NCI-H2227 (cell line): Measurements from ENCODE around the gene CMSS1.
A peak's percentile ranks its signal among the peaks of the same experiment; 100 is the strongest.

Experiments used
- DNase-seq: peaks from one replicate; lab custom pipeline; 2025; ENCODE audit not compliant: unreplicated experiment; lab: John Stamatoyannopoulos, UW

Gene CMSS1

GRCh38 chr3:100160521-100160920 lies 342.9 kb downstream of the CMSS1 start:
- DNase-seq = no peak

- DNase-seq = no peak
Measured at GRCh38 chr3:100163787-100164186, 346.1 kb downstream of the CMSS1 start.

- DNase-seq = no peak
Measured at GRCh38 chr3:100164743-100165142, 347.1 kb downstream of the CMSS1 start.

GRCh38 chr3:100165926-100166550 lies 348.4 kb downstream of the CMSS1 start:
- DNase-seq = no peak

GRCh38 chr3:100169201-100169920 lies 351.7 kb downstream of the CMSS1 start:
- peak; percentile 8 for DNase-seq

GRCh38 chr3:100170486-100170885 lies 352.8 kb downstream of the CMSS1 start:
- DNase-seq = no peak

- no peak for DNase-seq
Measured at GRCh38 chr3:100171211-100171914, 353.7 kb downstream of the CMSS1 start.

GRCh38 chr3:100173961-100174360 lies 356.3 kb downstream of the CMSS1 start:
- DNase-seq = no peak

GRCh38 chr3:100175637-100176280 lies 358.1 kb downstream of the CMSS1 start:
- no peak for DNase-seq

GRCh38 chr3:100179692-100180349 lies 362.2 kb downstream of the CMSS1 start:
- DNase-seq = no peak

- DNase-seq = no peak
Measured at GRCh38 chr3:100183608-100184125, 366.0 kb downstream of the CMSS1 start.

GRCh38 chr3:100184948-100185570 lies 367.4 kb downstream of the CMSS1 start:
- no peak for DNase-seq

GRCh38 chr3:100185847-100186246 lies 368.2 kb downstream of the CMSS1 start:
- no peak for DNase-seq

GRCh38 chr3:100189444-100189964 lies 371.8 kb downstream of the CMSS1 start:
- no peak for DNase-seq

GRCh38 chr3:100195375-100195774 lies 377.7 kb downstream of the CMSS1 start:
- DNase-seq = no peak

GRCh38 chr3:100197876-100198275 lies 380.2 kb downstream of the CMSS1 start:
- no peak for DNase-seq

- DNase-seq = no peak
Measured at GRCh38 chr3:100198579-100199269, 381.1 kb downstream of the CMSS1 start.

- peak; percentile 17 for DNase-seq
Measured at GRCh38 chr3:100205171-100205570, 387.5 kb downstream of the CMSS1 start.

GRCh38 chr3:100206687-100207086 lies 389.0 kb downstream of the CMSS1 start:
- no peak for DNase-seq

- DNase-seq = no peak
Measured at GRCh38 chr3:100207886-100208285, 390.2 kb downstream of the CMSS1 start.
